MV-4-11 (cell line): ENCODE results near the gene COL9A2.
A peak's percentile ranks its signal among the peaks of the same experiment; 100 is the strongest.

ENCODE experiments used
- DNase-seq: peaks from one replicate; lab custom pipeline; 2025; lab: John Stamatoyannopoulos, UW

The COL9A2 gene

DNA sequence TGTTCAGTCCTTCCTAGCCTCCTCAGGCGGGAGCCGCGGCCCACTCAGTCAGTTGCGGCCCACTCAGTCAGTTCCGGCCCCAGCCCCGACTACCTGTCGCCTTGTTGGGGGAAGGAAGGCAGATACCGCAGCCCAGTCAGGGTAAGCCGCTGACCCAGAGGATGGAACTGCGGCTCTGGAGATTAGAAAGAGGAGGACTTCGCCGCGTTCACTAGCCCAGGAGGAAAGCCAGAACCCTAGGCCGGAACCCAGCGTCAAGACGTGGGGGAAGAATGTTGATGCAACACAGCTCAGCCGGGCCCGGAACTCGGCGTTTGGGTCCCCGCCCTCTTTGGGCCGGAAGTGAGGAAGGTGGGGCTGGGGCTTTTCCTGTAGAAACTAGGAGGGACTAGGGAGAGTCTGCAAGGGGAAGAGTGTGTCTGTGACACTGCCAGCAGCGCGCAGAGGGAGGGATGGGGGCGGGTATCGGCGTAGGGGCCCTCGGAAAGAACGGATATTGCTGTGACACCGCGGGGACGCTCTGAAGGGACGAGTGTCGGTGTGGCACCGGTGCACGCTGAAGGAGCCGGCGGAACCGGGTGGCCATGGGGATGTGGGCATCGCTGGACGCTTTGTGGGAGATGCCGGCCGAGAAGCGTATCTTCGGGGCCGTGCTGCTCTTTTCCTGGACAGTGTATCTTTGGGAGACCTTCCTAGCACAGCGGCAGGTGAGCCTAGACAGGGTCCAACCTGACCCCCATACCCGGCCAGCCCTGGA, 59.2 kb downstream of the COL9A2 start, which contains the start of gene ZMPSTE24:
Gene ZMPSTE24, plus strand, starts transcription at position 549 of the 757 bp plus-strand sequence. Its CDS starts 36 bp downstream, at position 585.
- DNase-seq = peak; percentile 96

DNA sequence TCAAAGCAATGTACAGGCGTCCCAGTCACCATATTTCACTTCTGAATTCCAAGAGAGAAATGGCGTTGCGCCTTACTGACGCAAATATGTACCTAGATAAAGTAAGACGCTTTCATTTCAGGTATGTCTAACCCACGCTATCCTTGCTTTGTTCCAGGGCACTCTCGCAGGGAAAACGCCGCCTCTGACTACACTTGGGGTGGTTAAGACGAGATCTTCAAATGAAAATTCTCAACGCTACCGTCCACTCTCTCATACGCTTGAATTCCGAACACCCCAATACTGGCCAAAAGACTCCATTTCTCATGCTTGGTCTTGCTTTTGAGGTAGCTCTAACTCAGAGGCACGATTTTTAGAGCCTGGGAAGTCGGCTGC, 59.8 kb downstream of the COL9A2 start:
- DNase-seq = no peak

DNA sequence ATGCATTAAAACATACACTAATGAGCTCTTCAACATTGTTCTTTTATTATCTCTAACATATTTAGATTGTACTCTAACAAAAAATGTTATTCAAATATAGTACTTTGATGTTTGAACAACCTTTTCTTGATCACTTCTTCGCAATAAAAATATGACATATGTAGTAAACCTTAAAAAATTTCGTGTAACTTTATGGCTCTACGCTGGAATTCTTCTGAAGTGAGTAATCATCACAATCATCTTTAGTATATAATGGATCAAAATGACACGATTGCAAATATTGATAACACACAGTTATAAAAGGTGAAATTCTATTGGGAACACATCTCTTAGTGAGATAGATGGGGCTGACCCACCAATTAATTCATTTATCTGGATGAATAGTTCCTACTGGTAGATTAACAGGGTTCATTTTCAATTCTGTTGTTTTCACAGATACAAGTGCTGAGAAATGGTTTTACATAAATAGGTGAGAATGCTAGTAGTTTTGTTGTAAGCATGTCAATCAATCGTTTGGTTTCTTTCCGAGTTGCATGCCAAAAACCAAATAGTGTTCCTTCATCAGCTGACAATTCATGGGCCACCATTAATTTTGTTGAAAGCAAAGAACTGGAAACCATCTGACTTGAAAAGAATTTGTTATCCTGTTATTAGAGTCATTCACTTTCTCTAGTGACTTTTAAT, 60.5 kb downstream of the COL9A2 start:
- DNase-seq = no peak

DNA sequence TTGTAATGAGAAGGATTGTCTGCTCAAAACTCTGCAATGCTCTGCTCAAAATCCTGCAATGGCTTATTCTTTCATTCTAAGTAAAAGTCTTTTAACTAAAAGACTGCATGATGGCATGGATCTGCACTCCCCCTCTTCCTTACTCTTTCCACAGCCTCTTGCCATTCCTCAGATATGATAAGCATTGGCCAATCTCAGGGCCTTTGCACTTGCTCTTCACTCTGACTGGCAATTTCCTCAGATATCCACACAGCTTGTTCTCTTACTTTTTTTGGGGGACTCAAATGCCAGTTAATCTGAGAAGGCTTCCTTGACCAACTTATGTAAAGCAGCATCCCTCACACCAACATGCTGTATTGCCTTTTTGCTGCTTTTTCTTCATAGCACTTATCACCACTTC, 61.9 kb downstream of the COL9A2 start:
- DNase-seq = no peak

DNA sequence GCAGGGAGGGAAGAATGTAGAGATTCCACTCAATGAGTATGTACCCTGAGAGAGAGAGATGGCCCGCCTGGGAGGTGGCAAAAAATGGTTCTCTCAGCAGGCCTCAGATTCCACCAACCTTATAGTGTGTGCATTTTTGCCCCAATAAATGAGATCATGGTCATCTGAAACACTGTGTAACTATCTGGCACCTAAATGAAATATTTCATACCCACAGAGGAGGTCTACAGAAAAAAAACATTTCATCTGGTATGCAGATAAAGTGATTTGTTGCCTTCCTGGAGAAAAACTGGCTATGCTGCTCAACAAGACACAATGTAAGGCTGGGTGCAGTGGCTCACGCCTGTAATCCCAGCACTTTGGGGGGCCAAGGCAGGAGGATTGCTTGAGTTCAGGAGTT, 64.5 kb downstream of the COL9A2 start:
- no peak for DNase-seq

DNA sequence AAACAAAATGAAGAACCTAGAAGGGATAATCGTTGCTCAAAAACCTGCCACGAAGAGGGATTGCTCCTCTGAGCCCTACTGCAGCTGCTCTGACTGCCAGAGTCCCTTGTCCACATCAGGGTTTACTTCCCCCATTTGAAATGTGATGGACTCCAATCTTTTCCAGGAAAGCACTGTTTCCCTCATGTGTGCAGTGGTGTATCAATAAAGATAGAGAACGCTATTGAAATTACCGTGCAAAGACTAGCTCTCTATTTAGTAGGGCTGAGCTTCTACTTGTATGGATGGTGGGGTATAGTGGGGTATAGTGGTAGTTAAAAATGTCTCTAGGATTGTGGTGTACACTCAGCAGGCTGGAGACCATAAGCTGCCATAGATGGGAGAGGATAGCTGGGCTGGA, 65.6 kb downstream of the COL9A2 start:
- DNase-seq = peak; percentile 69
